GM18505 (cell line): ENCODE measurements around the gene GNAS-AS1.
"Not testable (repeated sequence)": the region's sequence is repeated elsewhere in the genome, so short reads cannot be mapped to it uniquely, and the experiment has no call there.

ENCODE experiments used
- ATAC-seq: cut with Tn5 transposase; IDR thresholded peaks from one replicate; pipeline ENCODE4 v1.9.1; 2021; ENCODE audit not compliant: unreplicated experiment
- POLR2A ChIP-seq: IDR thresholded peaks from 4 replicates; pipeline ENCODE4 v1.6.1; 2011; ENCODE audit warnings: borderline replicate concordance; ENCODE audit not compliant: insufficient read depth, insufficient read length; ENCODE audit errors: extremely low read depth

GNAS-AS1 gene

DNA sequence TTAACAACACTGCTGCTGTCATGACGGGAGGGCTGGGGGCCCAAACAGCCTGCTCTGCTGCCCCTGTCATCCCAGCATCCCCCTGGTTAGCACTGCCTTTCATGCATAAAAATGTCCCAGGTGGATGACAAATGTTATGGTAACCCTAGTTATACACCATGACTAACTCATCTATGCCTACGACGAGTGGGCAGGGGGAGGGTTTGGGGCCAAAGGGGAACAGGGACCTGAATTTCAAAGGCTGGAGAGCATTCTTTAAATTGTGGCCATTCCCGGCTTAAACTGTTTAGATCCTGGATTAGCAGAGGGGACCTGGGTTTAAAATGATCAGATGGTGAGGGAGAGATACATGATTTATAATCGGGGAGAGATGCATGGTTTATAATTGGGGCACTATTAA, 24.4 kb downstream of the GNAS-AS1 start:
- TF ChIP-seq POLR2A, result no peak
- no peak for ATAC-seq

- TF ChIP-seq POLR2A, result no peak
- no peak for ATAC-seq
These were observed 25.3 kb downstream of the GNAS-AS1 start for GRCh38 chr20:58825450-58825849.

GRCh38 chr20:58824843-58825242, 25.9 kb downstream of the GNAS-AS1 start:
- TF ChIP-seq POLR2A, result no peak
- no peak for ATAC-seq

DNA sequence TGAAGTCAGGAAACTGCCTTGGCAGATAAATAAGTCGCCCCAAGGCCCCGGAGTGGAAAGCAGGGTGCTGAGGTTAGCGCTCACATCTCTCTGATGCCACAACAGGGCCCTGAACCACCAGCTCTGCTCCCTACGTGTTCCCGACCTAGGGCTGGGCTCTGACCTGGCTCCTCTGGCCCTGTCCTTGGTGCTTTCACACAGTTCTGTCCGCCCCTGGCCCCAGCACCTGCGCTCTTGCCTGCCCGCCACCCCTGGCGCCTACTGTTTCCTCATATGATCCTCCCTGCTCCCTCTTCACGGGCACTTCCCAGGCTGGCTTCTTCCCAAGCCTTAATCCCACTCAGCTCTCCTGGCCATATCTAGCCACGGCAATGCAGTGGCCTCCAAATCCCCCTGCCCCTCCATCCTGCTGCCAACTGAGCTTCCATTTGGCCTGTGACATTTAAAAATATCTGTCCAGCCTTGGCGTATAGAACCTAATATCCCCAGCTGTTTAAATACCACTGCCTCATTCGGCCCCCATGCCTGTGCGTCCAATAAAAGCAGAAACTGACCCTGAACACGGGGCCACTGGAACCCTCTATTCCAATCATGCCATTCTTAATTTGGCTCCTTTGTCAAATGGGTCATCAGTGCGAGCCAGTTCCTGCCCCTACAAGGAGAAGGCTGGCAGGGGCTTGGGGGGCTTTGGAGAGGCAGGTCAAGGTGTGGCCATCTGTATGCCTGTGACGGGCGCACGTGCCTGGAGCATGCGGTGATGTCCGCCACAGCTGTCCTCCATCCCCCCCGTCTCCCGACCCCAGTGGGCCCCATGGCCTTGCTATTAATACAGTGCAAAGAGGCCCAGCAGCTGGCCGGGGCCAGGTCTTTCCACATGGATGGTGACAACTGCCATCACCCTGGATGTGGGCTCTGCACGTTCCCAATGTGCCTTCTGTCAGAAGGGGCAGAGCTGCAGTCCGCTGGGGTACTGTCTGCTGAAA, 27.7 kb downstream of the GNAS-AS1 start:
- TF ChIP-seq POLR2A, result no peak
- no peak for ATAC-seq

- no peak for TF ChIP-seq POLR2A
- no peak for ATAC-seq
These were observed 28.6 kb downstream of the GNAS-AS1 start for GRCh38 chr20:58822149-58822548.

GRCh38 chr20:58820515-58820914, 30.2 kb downstream of the GNAS-AS1 start:
- not testable (repeated sequence) for ATAC-seq

- TF ChIP-seq POLR2A, result no peak
- ATAC-seq, result no peak
These were observed 30.8 kb downstream of the GNAS-AS1 start for GRCh38 chr20:58819921-58820320.

DNA sequence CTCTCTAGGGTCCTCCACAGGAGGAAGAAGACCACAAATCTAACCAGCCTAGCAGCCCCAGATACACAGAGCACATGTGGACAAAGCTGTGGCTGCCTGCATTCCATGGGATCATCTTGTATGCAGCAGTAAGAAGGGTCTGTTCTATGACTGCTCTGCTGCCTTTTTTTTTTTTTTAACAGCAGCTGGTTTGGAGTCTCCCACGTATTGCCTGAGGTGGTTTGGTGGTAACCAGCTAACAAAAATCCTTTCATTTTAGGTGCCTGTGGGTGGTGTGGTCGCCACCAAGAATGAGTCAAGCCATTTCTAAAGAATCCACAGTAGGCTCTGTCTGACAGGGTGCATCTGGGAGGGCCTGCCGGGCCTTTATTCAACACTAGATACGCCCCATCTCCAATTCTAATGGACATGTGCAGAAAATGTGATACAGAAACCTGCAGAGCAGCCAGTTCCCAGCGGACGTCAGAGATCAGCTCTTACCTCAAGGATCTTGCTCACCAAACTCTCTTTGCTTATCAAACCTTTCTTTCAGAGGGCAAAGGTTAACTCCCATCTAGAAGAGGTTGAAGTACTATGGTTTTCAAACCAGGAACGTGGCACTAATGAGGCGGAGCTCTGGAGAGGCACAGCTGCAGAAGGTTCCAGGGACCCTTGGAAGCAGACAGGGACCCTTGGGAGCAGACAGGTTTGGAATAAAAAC, 32.0 kb downstream of the GNAS-AS1 start:
- ATAC-seq, result no peak
- no peak for TF ChIP-seq POLR2A

DNA sequence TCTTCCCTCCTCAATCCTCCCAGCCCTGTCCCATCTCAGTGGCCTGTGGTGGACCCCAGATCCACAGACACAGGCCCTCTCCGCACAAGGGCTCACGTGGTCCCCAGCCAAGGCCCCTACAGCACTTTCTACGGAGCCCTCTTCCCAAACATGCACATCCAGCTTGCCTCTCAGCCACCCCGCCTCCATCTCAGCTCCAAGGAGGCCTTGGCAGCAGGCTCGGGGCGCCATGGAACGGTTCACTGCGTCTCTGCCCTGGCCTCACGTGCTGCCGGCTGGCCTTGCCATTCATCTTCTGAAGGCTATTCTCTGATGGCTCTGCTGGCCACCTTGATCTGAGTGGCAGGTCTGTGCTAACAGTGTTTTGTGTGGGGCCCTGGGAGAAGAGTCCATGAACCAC, 33.0 kb downstream of the GNAS-AS1 start:
- no peak for ATAC-seq
- no peak for TF ChIP-seq POLR2A

- ATAC-seq, result no peak
- TF ChIP-seq POLR2A, result no peak
These were observed 33.6 kb downstream of the GNAS-AS1 start for GRCh38 chr20:58816957-58817651.

DNA sequence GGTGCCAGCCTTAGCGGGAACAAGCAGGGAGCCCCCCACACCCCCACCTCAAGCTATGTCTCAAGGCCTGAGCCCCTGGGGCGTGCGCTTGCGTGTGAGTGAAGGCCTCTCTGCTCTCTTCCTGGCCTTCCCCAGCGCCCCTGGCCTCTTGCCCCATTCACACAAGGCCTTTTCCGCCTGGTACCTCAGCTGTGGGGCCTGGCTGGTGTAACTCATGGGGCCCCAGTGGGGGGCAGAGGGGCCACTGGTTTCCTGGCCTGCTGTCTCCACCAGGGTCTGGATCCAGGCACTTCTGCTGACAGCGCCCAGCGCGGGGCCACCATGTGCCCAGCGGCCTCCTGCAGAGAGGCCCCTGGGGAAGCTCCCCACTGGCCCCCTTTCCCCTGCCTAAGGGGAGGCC, 34.7 kb downstream of the GNAS-AS1 start:
- no peak for TF ChIP-seq POLR2A
- ATAC-seq, result no peak

DNA sequence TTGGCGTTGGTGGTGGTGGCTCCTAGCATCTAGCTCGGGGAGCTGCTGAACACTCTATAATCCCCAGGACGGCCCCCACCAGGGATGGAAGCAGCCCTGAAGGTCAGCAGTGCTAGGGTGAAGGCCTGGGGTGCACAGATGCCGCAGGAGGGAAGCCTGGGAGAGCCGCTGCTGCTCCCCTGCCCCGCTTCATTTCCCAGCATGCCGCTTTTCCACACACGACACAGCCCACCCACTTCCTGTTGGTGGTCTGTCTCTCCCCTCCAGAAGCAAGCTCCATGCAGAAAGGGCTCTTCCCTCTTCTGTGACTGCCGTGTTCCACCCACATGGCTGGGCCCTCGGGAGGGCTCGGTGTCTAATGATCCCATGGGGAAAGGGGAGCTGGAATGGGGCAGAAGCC, 35.3 kb downstream of the GNAS-AS1 start:
- TF ChIP-seq POLR2A, result no peak
- no peak for ATAC-seq

DNA sequence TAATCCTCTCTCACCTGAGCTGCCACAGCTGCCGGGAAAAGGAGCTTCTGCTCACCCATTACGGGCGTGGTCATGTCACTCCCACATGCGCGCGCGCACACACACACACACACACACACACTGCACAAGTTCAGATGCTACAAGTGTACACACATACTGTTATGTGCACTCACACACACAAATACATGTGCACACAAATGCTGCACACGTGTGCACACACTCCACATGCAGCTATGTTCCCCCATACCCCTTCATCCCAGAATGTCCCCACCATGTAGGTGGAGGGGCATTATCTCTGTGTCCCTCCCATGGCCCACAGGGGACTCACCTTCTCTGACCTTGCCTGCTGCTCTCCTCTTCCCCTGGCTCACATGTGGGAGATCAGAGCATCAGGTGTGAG, 37.3 kb downstream of the GNAS-AS1 start:
- no peak for ATAC-seq
- TF ChIP-seq POLR2A, result no peak
